Measurements from ENCODE around the gene HOXA10. TPM values are rescaled to one million over a fixed set of nuclear protein-coding genes. Genes with fewer than 3 reads are reported as not detected.

The HOXA10 gene
- not detected in 2 replicates for total RNA-seq

GRCh38 chr7:27173956-27174873, at the start of gene HOXA10:
TSS of gene HOXA10 (minus strand) at chr7:27174320. CDS start at chr7:27174306, 14 bp downstream.
- intact Hi-C loops (cut with micrococcal nuclease): loop anchor here (2.0 kb wide), 1 partner anchor 25 kb away; no protein-coding TSS in a partner anchor

- intact Hi-C loops (cut with micrococcal nuclease): no loop called here
Observed at GRCh38 chr7:27221201-27221797, 47.2 kb upstream of the HOXA10 start.

GRCh38 chr7:27220440-27220955, 46.4 kb upstream of the HOXA10 start:
- intact Hi-C loops (cut with micrococcal nuclease): no loop called here

GRCh38 chr7:27219821-27220220, 45.7 kb upstream of the HOXA10 start:
- intact Hi-C loops (cut with micrococcal nuclease): no loop called here

GRCh38 chr7:27217951-27218350, 43.8 kb upstream of the HOXA10 start:
- intact Hi-C loops (cut with micrococcal nuclease): no loop called here

- intact Hi-C loops (cut with micrococcal nuclease): no loop called here
Observed at GRCh38 chr7:27215356-27215755, 41.2 kb upstream of the HOXA10 start.

GRCh38 chr7:27214239-27214950, 40.3 kb upstream of the HOXA10 start:
- intact Hi-C loops (cut with micrococcal nuclease): no loop called here

GRCh38 chr7:27213433-27214238, 39.5 kb upstream of the HOXA10 start:
- intact Hi-C loops (cut with micrococcal nuclease): no loop called here

- intact Hi-C loops (cut with micrococcal nuclease): no loop called here
Observed at GRCh38 chr7:27212497-27213432, 38.6 kb upstream of the HOXA10 start.

GRCh38 chr7:27211764-27212204, 37.7 kb upstream of the HOXA10 start:
- intact Hi-C loops (cut with micrococcal nuclease): no loop called here

- intact Hi-C loops (cut with micrococcal nuclease): no loop called here
Observed at GRCh38 chr7:27211084-27211446, 36.9 kb upstream of the HOXA10 start.

GRCh38 chr7:27210441-27211083, 36.4 kb upstream of the HOXA10 start:
- intact Hi-C loops (cut with micrococcal nuclease): loop anchor here (1.0 kb wide), 3 partner anchors 366 to 810 kb away; no protein-coding TSS in a partner anchor

- intact Hi-C loops (cut with micrococcal nuclease): loop anchor here (1.0 kb wide), 3 partner anchors 366 to 810 kb away; no protein-coding TSS in a partner anchor
Observed at GRCh38 chr7:27209933-27210440, 35.9 kb upstream of the HOXA10 start.

- intact Hi-C loops (cut with micrococcal nuclease): no loop called here
Observed at GRCh38 chr7:27208998-27209397, 34.9 kb upstream of the HOXA10 start.

GRCh38 chr7:27207348-27207985, 33.3 kb upstream of the HOXA10 start:
- intact Hi-C loops (cut with micrococcal nuclease): loop anchor here (2.0 kb wide), 1 partner anchor 19 kb away; no protein-coding TSS in a partner anchor

GRCh38 chr7:27205325-27206280, 31.5 kb upstream of the HOXA10 start:
- intact Hi-C loops (cut with micrococcal nuclease): loop anchor here (2.0 kb wide), 1 partner anchor 17 kb away; no protein-coding TSS in a partner anchor

- intact Hi-C loops (cut with micrococcal nuclease): no loop called here
Observed at GRCh38 chr7:27204851-27205322, 30.8 kb upstream of the HOXA10 start.
